Measurements from ENCODE around the gene TBX10.

The TBX10 gene

DNA sequence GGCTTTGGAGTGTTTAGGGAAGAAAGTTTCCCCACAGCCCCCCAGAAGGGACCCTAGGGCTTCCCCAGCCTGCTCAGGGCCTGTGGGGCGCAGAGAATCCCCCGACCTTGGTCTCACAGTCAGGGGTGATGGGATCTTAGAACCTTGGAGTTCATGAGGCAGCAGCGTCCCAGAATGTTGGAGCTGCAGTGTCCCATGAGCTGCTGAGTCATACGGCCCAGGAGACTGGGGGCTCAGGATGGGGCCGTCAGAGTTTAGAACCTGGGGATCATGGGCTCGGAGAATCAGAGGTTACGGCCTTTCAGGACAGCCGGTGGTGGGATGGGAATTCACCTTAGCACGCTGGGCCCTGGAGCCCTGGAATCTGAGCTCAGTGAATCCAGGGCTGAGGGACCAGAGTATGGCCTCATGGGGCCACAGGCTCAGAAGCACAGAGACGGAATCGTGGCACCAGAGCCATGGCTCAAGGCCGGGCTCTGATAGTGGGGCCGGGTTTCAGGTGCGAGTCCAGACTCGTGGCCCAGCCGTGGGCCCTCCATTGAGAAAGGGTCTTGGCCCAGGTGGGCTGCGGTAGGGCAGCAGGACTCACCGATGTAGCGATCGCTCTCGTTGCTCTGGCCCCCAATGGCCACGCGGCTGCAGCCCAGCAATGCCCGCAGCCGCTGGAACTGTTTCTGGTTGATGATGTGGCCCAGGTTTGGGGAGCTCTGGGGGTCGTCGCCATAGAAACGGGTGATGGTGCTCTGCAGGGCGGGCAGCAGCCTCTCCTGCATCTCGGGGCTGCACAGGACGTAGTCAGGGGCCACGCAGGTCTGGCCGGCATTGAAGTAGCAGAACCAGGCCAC, 25.4 kb upstream of the TBX10 start:
- H3K4me2 ChIP-seq (ENCODE audit: low read length): no peak overlapping the region
- H3K79me2 ChIP-seq: no peaks in the 10 kb centered on the region

DNA sequence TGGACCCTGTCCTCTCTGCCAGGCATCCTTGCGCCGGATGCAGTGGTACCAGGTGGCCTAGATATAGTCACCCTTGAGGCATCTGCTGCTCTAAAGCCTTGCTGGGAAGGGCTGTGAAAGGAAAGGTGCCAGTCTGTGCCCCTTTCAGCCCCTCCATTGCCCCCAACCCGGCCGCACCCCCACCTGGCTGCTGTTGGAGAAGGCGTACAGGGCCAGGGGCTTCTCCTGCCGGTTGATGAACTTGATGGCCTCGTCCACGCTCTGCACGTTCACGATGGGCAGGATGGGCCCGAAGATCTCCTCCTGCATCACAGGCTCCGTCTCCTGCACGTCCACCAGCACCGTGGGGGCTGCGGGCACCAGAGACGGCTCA, 24.6 kb upstream of the TBX10 start:
- Histone ChIP-seq H3K4me2 (ENCODE audit: low read length) (no peak overlapping the region), H3K79me2 (no peaks in the 10 kb centered on the region), H3K36me3 (ENCODE audit: control insufficient read depth, insufficient read depth, low read length) (no peaks in the 10 kb centered on the region), H3K9ac (no peak overlapping the region), H2AFZ (no peak overlapping the region), H3K4me1 (no peaks in the 10 kb centered on the region), H3K9me3 (ENCODE audit: control insufficient read depth, low read length) (no peaks in the 10 kb centered on the region), H3K27me3 (ENCODE audit: control insufficient read depth, insufficient read depth, low read length) (no peaks in the 10 kb centered on the region), H3K27ac (no peak overlapping the region), H3K4me3 (ENCODE audit: low read depth, low read length) (no peak overlapping the region)
- TF ChIP-seq, protein P1, sequence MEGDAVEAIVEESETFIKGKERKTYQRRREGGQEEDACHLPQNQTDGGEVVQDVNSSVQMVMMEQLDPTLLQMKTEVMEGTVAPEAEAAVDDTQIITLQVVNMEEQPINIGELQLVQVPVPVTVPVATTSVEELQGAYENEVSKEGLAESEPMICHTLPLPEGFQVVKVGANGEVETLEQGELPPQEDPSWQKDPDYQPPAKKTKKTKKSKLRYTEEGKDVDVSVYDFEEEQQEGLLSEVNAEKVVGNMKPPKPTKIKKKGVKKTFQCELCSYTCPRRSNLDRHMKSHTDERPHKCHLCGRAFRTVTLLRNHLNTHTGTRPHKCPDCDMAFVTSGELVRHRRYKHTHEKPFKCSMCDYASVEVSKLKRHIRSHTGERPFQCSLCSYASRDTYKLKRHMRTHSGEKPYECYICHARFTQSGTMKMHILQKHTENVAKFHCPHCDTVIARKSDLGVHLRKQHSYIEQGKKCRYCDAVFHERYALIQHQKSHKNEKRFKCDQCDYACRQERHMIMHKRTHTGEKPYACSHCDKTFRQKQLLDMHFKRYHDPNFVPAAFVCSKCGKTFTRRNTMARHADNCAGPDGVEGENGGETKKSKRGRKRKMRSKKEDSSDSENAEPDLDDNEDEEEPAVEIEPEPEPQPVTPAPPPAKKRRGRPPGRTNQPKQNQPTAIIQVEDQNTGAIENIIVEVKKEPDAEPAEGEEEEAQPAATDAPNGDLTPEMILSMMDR (IDR thresholded peaks at IDR 0.05): no peak

More for the DNA sequence above, 25.4 kb upstream of the TBX10 start:
- TF ChIP-seq, protein P1 (IDR thresholded peaks at IDR 0.05): no peak
- Histone ChIP-seq H3K4me1 (no peaks in the 10 kb centered on the region), H3K27me3 (ENCODE audit: control insufficient read depth, insufficient read depth, low read length) (no peaks in the 10 kb centered on the region), H3K36me3 (ENCODE audit: control insufficient read depth, insufficient read depth, low read length) (no peaks in the 10 kb centered on the region), H3K9me3 (ENCODE audit: control insufficient read depth, low read length) (no peaks in the 10 kb centered on the region), H2AFZ (no peak overlapping the region), H3K4me3 (ENCODE audit: low read depth, low read length) (no peak overlapping the region), H3K27ac (no peak overlapping the region), H3K9ac (no peak overlapping the region)

DNA sequence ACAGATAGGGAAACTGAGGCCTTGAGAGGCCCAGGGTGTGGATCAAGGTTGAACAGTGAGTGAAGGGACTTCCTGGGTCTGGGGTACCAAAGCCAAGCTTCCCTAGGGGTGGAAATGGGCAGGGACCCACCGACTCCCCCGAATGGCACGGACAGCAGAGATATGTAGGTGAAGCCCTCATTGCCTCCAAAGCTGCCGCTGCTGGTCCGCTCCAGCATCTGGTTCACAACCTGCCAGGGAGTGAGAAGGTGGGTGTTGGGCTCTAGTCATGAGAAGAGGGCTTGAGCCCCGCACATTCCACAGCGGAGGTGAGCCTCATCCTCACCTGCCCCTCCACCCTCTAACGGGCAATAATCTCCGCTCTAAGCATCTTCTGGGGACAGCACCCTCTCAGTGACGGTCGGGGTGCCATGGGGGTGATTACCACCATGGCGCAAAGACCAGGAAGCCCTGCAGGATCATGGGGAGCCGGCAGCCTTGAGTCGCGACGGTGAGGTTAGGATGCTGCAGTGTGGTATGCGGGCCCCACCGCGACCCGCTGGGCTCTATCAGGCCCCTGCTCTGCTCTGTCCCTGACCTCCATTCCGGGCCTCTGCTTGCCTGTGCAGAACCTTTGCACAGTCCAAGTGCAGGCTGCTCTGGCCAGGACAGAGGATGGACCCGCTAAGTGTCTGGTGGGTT, 24.1 kb upstream of the TBX10 start:
- TF ChIP-seq, protein P1 (IDR thresholded peaks at IDR 0.05): no peak

DNA sequence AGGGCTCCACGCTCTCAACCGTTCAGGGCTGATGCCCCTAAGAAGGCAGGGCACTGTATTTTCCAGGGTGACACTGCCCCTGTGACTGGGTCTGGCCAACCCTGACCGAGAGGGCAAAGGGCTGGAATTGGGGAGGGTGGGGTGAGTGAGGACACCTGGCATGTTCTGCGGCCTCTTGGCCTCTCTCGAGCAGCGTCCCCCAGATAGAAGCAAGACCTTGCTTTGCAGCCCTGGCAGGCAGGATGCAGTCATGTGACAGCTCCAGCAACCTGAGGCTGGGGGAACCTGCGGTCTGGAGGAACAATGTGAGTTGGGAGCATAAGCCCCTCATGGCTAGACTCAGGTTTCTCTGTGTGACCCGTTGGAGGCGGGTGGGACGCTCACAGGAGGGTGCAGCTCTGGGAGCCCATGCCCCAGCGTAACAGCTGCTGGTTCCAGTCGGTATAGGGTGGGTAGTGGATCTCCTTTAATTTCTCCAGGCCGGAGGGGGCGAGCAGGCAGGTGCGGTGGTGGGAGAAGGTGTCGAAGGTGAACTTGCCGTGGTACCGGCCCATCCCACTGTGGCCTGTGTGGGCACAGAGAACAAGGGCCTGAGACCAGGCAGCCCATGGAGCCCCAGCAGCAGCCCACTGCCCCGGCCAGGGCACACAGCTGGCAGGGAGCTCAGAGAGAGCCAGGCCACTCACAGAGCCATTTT, 23.4 kb upstream of the TBX10 start:
- H3K9ac ChIP-seq: no peak overlapping the region
- no peaks in the 10 kb centered on the region for H3K9me3 ChIP-seq (ENCODE audit: control insufficient read depth, low read length)
- no peaks in the 10 kb centered on the region for H3K27me3 ChIP-seq (ENCODE audit: control insufficient read depth, insufficient read depth, low read length)
- no peak overlapping the region for H2AFZ ChIP-seq
- no peak overlapping the region for H3K4me3 ChIP-seq (ENCODE audit: low read depth, low read length)
- no peaks in the 10 kb centered on the region for H3K36me3 ChIP-seq (ENCODE audit: control insufficient read depth, insufficient read depth, low read length)
- H3K79me2 ChIP-seq: no peaks in the 10 kb centered on the region
- H3K4me1 ChIP-seq: no peaks in the 10 kb centered on the region
- H3K4me2 ChIP-seq (ENCODE audit: low read length): no peak overlapping the region
- no peak overlapping the region for H3K27ac ChIP-seq
- TF ChIP-seq, protein P1 (IDR thresholded peaks at IDR 0.05): no peak

More for the DNA sequence above, 24.1 kb upstream of the TBX10 start:
- Histone ChIP-seq H3K9me3 (ENCODE audit: control insufficient read depth, low read length) (no peaks in the 10 kb centered on the region), H3K36me3 (ENCODE audit: control insufficient read depth, insufficient read depth, low read length) (no peaks in the 10 kb centered on the region), H3K27ac (no peak overlapping the region), H3K4me2 (ENCODE audit: low read length) (no peak overlapping the region), H3K4me1 (no peaks in the 10 kb centered on the region), H2AFZ (no peak overlapping the region), H3K79me2 (no peaks in the 10 kb centered on the region), H3K27me3 (ENCODE audit: control insufficient read depth, insufficient read depth, low read length) (no peaks in the 10 kb centered on the region), H3K4me3 (ENCODE audit: low read depth, low read length) (no peak overlapping the region), H3K9ac (no peak overlapping the region)

Measured in parathyroid adenoma (tissue), 2 donors.